ENCODE results near the gene ZNF101. TPM values are rescaled to one million over a fixed set of nuclear protein-coding genes. Genes with fewer than 3 reads are reported as not detected.

Gene ZNF101
- total and polyA plus RNA-seq, 2 of the 4 experiments (the other 2 are of a cell fraction) = 2.8 to 7.3 TPM

DNA sequence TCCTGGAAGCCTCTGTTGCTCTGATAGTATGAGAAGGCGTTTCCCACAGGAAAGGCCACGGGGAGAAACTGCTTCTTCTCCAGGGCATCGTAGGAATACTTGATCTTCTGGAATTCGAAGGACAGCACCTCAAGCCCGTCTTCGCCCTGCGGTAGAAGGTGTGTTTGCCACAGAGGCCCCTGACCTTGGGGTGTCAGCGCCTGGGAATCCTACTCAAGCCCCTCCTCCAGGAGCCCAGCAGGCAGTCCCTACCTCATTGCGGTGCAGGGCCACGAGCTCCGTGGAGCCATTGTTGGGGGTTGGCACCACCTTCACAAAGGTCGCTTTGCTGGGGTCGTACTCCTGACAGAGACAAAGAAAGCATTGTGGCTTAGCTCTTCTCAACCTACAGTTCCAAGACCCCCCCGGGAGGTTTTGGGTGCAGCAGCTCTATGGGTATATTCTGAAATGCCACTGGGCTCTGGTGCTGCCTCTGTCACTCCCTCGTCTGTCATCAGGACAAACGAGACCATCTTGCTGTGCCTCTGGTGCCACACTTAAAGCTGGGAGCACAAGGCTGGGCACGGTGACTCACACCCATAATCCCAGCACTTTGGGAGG is 8.9 kb upstream of the ZNF101 start:
- Histone ChIP-seq H2BK15ac (ENCODE audit: low read depth, low read length) (no peak overlapping the region), H3K79me1 (ENCODE audit: low read depth in 1 of 2, low read length in 2 of 2) (peaks cover 20 to 42% of the 10 kb centered on the region in 2 experiments), H2AK9ac (replicated peaks; ENCODE audit: low read depth, low read length, poor library complexity) (peak overlapping the region; percentile 42), H3K18ac (ENCODE audit: low read depth, low read length) (no peak overlapping the region), H3K27ac (ENCODE audit: insufficient read depth, low read length) (no peak overlapping the region), H3K14ac (replicated peaks; ENCODE audit: low read depth, low read length) (no peak overlapping the region), H3K4me3 (ENCODE audit: insufficient read depth, low read depth, low read length) (no peak overlapping the region), H2AFZ (replicated peaks; ENCODE audit: low read length, poor library complexity) (no peak overlapping the region), H3K36me3 (ENCODE audit: control insufficient read depth, insufficient read depth, low read length) (peaks cover 50% of the 10 kb centered on the region), H4K8ac (ENCODE audit: low read depth in 2 of 2, low read length in 2 of 2) (no peak overlapping the region), H3K9me3 (ENCODE audit: control insufficient read depth, insufficient read depth, low read length) (no peaks in the 10 kb centered on the region), H2BK20ac (ENCODE audit: low read depth, low read length) (no peak overlapping the region), H3K56ac (ENCODE audit: extremely low read depth, insufficient read depth, low read length) (no peak overlapping the region), H3K27me3 (ENCODE audit: control insufficient read depth, insufficient read depth, low read length) (no peaks in the 10 kb centered on the region), H2BK120ac (ENCODE audit: low read depth, low read length) (no peak overlapping the region), H4K5ac (ENCODE audit: low read depth, low read length) (no peak overlapping the region), H3K4me1 (ENCODE audit: control insufficient read depth, insufficient read depth, low read length) (peaks cover 7% of the 10 kb centered on the region; the same call in 1 of the 2 replicates), H2BK5ac (ENCODE audit: low read depth, low read length, poor library complexity, severe bottlenecking) (no peak overlapping the region), H2AK5ac (ENCODE audit: low read depth, low read length) (no peak overlapping the region), H3K23ac (ENCODE audit: low read depth, low read length) (no peak overlapping the region), H3K9ac (ENCODE audit: low read depth, low read length) (no peak overlapping the region), H4K91ac (ENCODE audit: insufficient read depth, low read depth, low read length) (no peak overlapping the region), H3K4ac (ENCODE audit: low read depth, low read length) (no peak overlapping the region), H4K20me1 (ENCODE audit: insufficient read depth, low read length) (peaks cover 38% of the 10 kb centered on the region), H3K4me2 (ENCODE audit: low read depth, low read length) (no peak overlapping the region), H3K9me1 (ENCODE audit: insufficient read depth, low read length) (peaks cover 22% of the 10 kb centered on the region)
- intact Hi-C loops (cut with micrococcal nuclease) (no loop called here), dilution Hi-C loops (cut with HindIII; ENCODE audit: low sequenced_read_pairs, unreplicated experiment) (no loop called here), in situ Hi-C loops (cut with MboI; ENCODE audit: low sequenced_read_pairs) (no loop called here)
- ChIA-PET POLR2A (ENCODE audit: unreplicated experiment) (no interaction called here), CTCF (no interaction called here)
- no TSS peak for BruUV-seq (replicated peaks)
- DNase-seq = no peak
- TF ChIP-seq CTCF (conservative IDR thresholded peaks at IDR 0.05; ENCODE audit: low read depth, low read length) (no peak), MAZ (IDR thresholded peaks at IDR 0.05; ENCODE audit: borderline replicate concordance, low read depth, low read length) (no peak), BHLHE40 (IDR thresholded peaks at IDR 0.05; ENCODE audit: low read depth, low read length) (no peak), FOS (IDR thresholded peaks at IDR 0.05; ENCODE audit: low read depth, low read length) (no peak), MXI1 (IDR thresholded peaks at IDR 0.05; ENCODE audit: borderline replicate concordance, low read depth, low read length) (no peak), USF2 (IDR thresholded peaks at IDR 0.05; ENCODE audit: low read depth, low read length) (no peak), CHD1 (IDR thresholded peaks at IDR 0.05; ENCODE audit: low read depth, low read length) (no peak), CEBPB (IDR thresholded peaks at IDR 0.05; ENCODE audit: low read depth, low read length) (no peak), MAFK (IDR thresholded peaks at IDR 0.05; ENCODE audit: low read depth, low read length) (no peak), NFE2L2 (IDR thresholded peaks at IDR 0.05; ENCODE audit: low read depth, low read length) (no peak), SMC3 (IDR thresholded peaks at IDR 0.05; ENCODE audit: low read depth, low read length) (no peak), RCOR1 (IDR thresholded peaks at IDR 0.05; ENCODE audit: insufficient replicate concordance, low read length) (no peak), POLR2A (IDR thresholded peaks at IDR 0.05; ENCODE audit: low read depth, low read length) (no peak), RAD21 (IDR thresholded peaks at IDR 0.05; ENCODE audit: low read length) (no peak), RFX5 (IDR thresholded peaks at IDR 0.05; ENCODE audit: low read depth, low read length) (no peak)
- TF ChIP-seq, protein P1, sequence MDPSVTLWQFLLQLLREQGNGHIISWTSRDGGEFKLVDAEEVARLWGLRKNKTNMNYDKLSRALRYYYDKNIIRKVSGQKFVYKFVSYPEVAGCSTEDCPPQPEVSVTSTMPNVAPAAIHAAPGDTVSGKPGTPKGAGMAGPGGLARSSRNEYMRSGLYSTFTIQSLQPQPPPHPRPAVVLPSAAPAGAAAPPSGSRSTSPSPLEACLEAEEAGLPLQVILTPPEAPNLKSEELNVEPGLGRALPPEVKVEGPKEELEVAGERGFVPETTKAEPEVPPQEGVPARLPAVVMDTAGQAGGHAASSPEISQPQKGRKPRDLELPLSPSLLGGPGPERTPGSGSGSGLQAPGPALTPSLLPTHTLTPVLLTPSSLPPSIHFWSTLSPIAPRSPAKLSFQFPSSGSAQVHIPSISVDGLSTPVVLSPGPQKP (IDR thresholded peaks at IDR 0.05; ENCODE audit: borderline replicate concordance, low read depth, low read length) = no peak
- ATAC-seq (ENCODE audit: low read depth) = no peak
- WGBS, 2 experiments (ENCODE audit: extremely low coverage in 2 of 2, insufficient read length in 1 of 2) = 92% methylated on average over 14 of the region's 17 CpGs; no CpG with 5 or more reads in 1 of the 2 experiments
